Measurements from ENCODE around the gene CA9. TPM values are rescaled to one million over a fixed set of nuclear protein-coding genes. Genes with fewer than 3 reads are reported as not detected.

Gene CA9
- total RNA-seq, 1 donor from 2014 or later: 0.96 TPM

- ATAC-seq (peak; percentile 7), DNase-seq (ENCODE audit: low spot score) (no peak)
Measured at GRCh38 chr9:35651956-35652828, 21.5 kb upstream of the CA9 start.

- no peak for ATAC-seq
- no peak for DNase-seq (ENCODE audit: low spot score)
Measured at GRCh38 chr9:35652829-35653209, 20.9 kb upstream of the CA9 start.

- DNase-seq (ENCODE audit: low spot score) (no peak), ATAC-seq (no peak)
Measured at GRCh38 chr9:35653611-35654010, 20.1 kb upstream of the CA9 start.

GRCh38 chr9:35656348-35656747 is 17.4 kb upstream of the CA9 start:
- DNase-seq (ENCODE audit: low spot score): no peak
- no peak for ATAC-seq

DNA sequence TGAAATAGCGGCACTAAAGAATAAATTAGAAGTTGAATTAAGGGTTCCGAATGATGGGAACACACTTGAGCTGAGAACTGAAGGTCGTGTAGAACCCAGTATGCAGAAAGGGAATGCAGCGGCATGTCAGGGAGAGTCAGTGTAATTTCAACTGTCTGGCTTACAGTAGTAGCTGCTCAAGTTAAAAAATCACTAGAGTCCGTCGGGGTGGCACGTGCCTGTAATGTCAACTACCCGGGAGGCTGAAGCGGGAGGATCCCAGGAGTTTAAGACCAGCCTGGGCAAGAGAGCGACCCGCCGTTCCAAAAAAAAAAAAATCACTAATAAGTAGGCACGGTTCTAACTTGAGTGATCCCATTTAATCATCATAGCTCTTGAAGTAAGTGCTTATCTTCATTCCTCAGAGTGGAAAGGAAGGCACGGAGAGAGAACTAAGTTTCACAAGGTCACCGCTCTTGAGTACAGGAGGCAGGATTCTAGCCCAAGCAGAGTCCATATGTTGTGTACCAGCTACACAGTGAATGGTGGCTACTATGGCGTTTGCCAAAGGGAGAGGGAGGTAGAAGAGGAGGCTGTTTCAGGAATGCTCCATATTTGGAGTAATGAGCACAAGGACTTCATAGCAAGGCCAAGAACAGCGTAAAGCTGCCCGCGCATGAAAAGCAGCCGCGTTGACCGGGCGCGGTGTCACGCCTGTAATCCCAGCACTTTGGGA is 16.7 kb upstream of the CA9 start:
- DNase-seq (ENCODE audit: low spot score): no peak
- ATAC-seq: peak; percentile 5

DNA sequence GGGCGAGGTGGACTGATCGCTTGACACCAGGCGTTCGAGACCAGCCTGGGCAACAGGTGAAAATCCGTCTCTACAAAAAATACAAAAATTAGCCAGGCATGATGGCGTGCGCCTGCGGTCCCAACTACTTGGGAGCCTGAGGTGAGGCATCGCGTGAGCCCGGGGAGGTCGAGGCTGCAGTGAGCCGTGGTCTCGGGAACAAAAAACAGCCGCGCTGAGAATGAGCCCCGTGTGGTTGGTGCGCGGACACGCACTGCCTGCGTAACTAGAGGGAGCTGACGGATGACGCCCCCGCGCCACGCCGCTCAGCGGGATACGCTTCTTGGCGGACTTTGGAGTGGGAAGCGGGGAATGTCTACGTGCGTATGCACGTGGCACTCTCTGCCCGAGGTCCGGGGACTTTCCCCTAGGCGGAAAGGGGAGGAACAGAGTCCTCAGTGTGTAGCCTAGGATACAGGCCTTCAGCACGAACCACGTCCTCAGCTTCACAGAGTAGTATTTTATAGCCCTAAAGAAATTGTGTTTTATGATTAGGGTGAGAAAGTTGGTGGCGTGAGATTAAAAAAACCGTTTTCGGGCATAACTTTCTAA is 16.1 kb upstream of the CA9 start, which contains the start of gene RMRP:
TSS of gene RMRP (minus strand) at position 474 of the 591 bp plus-strand sequence.
- DNase-seq (ENCODE audit: low spot score) (peak; percentile 99), ATAC-seq (peak; percentile 86)

- DNase-seq (ENCODE audit: low spot score) (peak; percentile 89), ATAC-seq (peak; percentile 85)
Measured at GRCh38 chr9:35658137-35658967, 15.4 kb upstream of the CA9 start, which contains the start of gene CCDC107. CCDC107 (plus strand) TSS chr9:35658292; CDS start chr9:35658380, 88 bp downstream.

DNA sequence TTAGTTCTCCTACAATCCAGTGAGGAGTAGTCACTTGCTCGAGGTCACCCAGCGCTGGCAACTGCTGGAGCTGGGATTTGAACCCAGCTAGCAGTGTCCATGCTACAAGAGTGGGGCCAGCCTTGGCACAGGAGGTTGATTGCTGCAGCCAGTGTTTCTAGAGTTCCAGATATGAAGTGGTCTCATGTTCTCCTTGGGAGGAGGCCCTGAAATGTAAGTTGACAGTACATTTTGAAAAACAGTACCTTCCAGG is 14.8 kb upstream of the CA9 start:
- DNase-seq (ENCODE audit: low spot score): peak; percentile 53
- ATAC-seq: peak; percentile 9

- DNase-seq (ENCODE audit: low spot score): no peak
Measured at GRCh38 chr9:35659340-35659739, 14.4 kb upstream of the CA9 start.

DNA sequence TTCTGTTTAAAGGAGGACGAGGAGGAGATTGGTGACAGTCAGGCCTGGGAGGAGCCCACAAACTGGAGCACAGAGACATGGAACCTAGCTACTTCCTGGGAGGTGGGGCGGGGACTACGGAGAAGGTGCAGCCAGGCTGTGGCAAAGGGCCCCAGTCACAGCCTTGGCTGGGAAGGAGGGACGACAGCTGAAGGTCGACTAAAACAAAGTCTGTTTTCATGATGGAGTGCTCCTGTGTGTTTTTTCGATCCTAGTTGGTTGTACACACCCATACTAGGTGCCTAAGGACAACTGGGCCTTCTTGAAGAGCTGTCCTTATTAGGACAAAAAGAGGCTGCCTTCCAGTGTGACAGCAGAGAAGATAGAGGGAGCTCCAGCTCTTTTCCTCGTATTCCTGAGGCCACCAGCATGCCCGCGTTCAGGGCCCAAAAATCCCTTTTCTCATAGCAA is 12.7 kb upstream of the CA9 start:
- ATAC-seq (no peak), DNase-seq (ENCODE audit: low spot score) (no peak)

More at GRCh38 chr9:35659340-35659739, 14.4 kb upstream of the CA9 start:
- ATAC-seq: no peak

DNA sequence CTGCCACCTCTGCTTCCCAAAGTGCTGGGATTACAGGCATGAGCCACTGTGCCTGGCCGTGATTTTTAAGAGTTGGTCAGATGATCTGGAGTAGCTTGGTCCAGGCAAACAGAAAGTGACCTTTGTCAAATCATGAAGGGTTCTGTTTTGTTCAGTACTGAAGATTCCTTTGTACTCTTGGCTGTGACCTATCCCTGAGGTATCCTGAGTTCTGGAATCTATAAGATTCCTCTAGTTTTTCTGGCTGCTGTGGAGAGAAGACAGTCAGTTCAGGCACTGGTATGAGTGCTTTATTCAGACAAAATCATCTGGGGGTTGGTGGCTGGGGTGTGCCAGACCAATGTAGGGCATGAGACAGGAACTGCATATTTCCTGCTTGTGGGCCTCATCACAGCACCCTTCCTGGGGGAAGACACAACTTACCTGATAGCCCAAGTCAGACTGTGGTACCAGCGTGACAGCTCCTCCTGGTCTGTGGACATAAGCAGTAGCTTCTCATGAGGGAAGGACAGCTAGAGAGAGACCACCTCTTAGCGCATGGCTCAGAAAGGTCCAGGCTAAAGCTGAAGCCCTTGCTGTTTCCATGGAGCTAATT is 11.9 kb upstream of the CA9 start:
- DNase-seq (ENCODE audit: low spot score) (no peak), ATAC-seq (no peak)

DNA sequence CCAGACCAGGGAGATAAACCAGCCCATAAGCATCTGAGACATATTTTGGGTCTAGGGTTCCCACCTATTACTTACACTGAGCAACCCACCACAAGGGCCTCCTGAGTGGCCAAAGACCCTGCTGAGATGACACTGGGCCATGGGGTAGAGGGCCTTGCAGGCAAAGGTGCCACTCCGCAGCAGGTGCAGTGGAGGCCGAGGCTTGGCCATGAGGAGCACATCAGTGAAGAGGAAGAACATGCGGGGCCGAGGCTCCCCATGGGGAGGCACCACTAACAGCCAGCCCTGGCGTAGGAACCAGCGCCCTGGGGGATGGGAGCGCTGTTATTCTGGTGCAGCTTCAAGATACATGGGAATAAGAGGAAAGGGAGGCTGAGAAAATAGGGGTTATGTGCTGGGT is 11.3 kb upstream of the CA9 start:
- no peak for DNase-seq (ENCODE audit: low spot score)
- ATAC-seq: no peak

GRCh38 chr9:35664531-35665470 is 8.9 kb upstream of the CA9 start, which contains the start of gene ARHGEF39:
ARHGEF39 (minus strand) TSS chr9:35665195; CDS start chr9:35665169, 26 bp downstream.
- DNase-seq (ENCODE audit: low spot score): peak; percentile 87
- peak; percentile 88 for ATAC-seq

DNA sequence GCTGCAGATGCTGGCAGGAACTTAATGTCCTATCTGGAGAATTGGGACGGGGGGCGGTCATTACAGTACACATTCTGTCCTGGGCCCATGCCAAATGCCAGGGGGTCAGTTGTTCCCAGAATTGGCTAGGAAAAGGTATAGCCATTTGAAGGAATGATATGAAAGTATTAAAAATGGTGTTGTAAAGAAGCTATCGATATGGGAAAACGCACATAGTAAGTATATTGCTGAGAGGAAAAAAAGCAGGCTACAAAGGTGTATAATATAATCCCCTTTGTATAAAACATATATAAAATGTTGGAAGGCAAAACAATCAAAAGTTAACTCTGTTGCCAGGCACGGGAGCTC is 8.3 kb upstream of the CA9 start:
- ATAC-seq: no peak
- no peak for DNase-seq (ENCODE audit: low spot score)

DNA sequence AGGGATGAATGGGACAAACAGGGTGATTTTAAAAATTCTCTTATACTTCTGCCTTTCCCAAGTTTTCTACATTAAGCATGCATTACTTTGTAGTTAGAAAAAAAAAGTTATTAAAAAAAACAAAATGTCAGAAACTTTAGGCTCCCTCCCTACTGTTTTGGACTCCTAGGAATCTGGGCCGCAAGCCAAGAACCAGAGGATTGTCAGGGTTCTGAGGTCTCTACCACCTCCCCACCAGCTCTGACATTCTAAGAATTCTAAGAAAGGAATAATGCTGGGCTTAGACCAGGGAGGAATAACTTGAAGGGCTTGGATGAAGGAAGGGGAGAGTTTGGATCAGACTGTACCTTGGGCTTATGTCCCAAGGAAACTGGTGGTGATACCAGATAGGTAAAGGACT is 7.7 kb upstream of the CA9 start:
- ATAC-seq (no peak), DNase-seq (ENCODE audit: low spot score) (no peak)

- ATAC-seq: no peak
- no peak for DNase-seq (ENCODE audit: low spot score)
Measured at GRCh38 chr9:35666549-35666948, 7.2 kb upstream of the CA9 start.

- DNase-seq (ENCODE audit: low spot score): no peak
- ATAC-seq: no peak
Measured at GRCh38 chr9:35667939-35668338, 5.8 kb upstream of the CA9 start.

- DNase-seq (ENCODE audit: low spot score) (peak; percentile 80), ATAC-seq (peak; percentile 79)
Measured at GRCh38 chr9:35669331-35670145, 4.2 kb upstream of the CA9 start.

GRCh38 chr9:35674025-35674361 is 265 bp downstream of the CA9 start:
- DNase-seq (ENCODE audit: low spot score) (no peak), ATAC-seq (no peak)

All from left lobe of liver (tissue), 2 donors.